HUES48 (cell line): ENCODE results near the gene ZNF18.

Experiments used
- H3K27ac ChIP-seq: one replicate; pipeline ENCODE4 v1.7.0; 2013; ENCODE audit warnings: low read depth, low read length, inconsistent platforms
- H3K27me3 ChIP-seq: 2 replicates; pipeline ENCODE4 v1.6.1; 2013; ENCODE audit warnings: mild to moderate bottlenecking, low read length; ENCODE audit not compliant: control insufficient read depth, insufficient read depth
- H3K36me3 ChIP-seq: 2 replicates; pipeline ENCODE4 v1.6.1; 2013; ENCODE audit warnings: low read length; ENCODE audit not compliant: control insufficient read depth, insufficient read depth
- H3K4me1 ChIP-seq: 2 replicates; pipeline ENCODE4 v1.6.1; 2013; ENCODE audit warnings: mild to moderate bottlenecking, low read length; ENCODE audit not compliant: control insufficient read depth, insufficient read depth
- H3K4me3 ChIP-seq: 2 replicates; pipeline ENCODE4 v1.5.1; 2013; ENCODE audit warnings: mild to moderate bottlenecking, low read depth, low read length
- H3K9ac ChIP-seq: 2 replicates; pipeline ENCODE4 v1.6.1; 2013; ENCODE audit warnings: mild to moderate bottlenecking, low read depth, low read length, moderate library complexity
- H3K9me3 ChIP-seq: 2 replicates; pipeline ENCODE4 v1.6.1; 2013; ENCODE audit warnings: low read length; ENCODE audit not compliant: control insufficient read depth, insufficient read depth

The ZNF18 gene

DNA sequence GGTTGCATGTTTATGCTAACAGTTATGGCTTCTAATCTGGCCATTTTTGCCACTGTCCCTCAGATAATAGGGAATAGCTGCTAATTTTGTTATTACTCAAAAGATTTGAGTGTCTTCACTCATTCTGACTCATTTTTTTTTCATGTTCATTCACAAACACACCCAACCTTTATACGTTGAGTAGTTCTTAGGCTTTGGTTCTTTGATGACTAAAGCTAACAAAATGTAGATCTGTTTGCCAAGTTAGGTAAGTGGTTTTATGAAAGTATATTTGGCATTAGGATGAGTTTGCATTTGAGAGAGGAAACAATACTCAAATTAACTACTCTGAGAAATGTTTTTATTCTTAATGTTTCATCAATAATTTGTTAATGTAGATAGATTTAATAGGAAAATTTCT, 27.1 kb upstream of the ZNF18 start:
- Histone ChIP-seq H3K27ac (no peak overlapping the region), H3K4me1 (peaks cover 26% of the 10 kb centered on the region), H3K9ac (no peak overlapping the region), H3K4me3 (no peak overlapping the region), H3K36me3 (no peaks in the 10 kb centered on the region), H3K27me3 (peaks cover 10% of the 10 kb centered on the region), H3K9me3 (no peaks in the 10 kb centered on the region)

DNA sequence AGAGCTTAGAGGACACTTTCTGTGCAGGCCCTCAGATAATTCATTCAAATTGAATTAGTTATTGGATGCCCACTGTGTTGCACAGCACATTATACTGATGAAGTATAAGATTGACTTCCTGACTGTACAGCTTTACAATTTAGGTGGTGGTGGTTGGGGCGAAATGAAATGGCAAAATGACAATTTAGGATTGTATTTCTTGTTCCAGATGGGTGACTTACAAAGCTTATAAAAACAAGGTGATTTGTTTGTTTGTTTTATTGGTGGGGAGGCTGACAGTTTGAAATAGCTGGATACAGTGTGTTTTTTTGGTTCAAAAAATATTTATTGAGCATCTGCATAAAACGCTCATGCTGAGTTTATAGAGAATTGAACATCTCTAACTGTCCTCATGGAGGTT, 25.0 kb upstream of the ZNF18 start:
- peak overlapping the region; percentile 83 for H3K4me3 ChIP-seq
- H3K27ac ChIP-seq = no peak overlapping the region
- H3K4me1 ChIP-seq = peaks cover 30% of the 10 kb centered on the region
- H3K36me3 ChIP-seq = no peaks in the 10 kb centered on the region
- peaks cover 10% of the 10 kb centered on the region for H3K27me3 ChIP-seq
- H3K9me3 ChIP-seq = no peaks in the 10 kb centered on the region
- H3K9ac ChIP-seq = no peak overlapping the region

DNA sequence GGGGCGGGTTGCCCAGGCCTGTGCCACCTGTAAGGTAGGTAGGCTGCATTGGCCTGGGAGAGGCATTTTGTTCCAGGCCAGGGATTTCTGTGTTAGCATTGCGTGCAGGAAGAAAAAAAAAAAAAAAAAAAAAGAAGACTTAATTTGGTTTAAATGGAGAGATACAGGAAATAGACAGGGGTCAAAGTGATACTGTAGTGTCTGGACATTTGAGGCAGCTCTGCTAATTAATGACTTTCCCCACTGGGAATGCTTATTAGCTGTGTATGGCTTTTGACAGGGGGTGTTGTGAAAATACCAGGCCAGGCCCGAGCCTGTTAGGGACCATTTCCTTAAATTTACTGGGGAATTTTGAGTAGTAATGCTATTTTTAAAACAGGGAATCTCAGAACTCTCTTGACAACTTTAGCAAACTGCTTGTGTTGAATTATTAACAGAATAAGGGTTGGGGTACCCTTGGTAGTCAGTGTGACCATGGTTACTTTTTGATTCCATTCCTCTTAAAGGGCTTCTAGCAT, 24.4 kb upstream of the ZNF18 start:
- Histone ChIP-seq H3K27me3 (peaks cover 10% of the 10 kb centered on the region), H3K9ac (peak overlapping the region; percentile 81; the same call in 1 of the 2 replicates), H3K36me3 (no peaks in the 10 kb centered on the region), H3K4me3 (peak overlapping the region; percentile 83), H3K27ac (no peak overlapping the region), H3K9me3 (no peaks in the 10 kb centered on the region), H3K4me1 (peaks cover 30% of the 10 kb centered on the region)

DNA sequence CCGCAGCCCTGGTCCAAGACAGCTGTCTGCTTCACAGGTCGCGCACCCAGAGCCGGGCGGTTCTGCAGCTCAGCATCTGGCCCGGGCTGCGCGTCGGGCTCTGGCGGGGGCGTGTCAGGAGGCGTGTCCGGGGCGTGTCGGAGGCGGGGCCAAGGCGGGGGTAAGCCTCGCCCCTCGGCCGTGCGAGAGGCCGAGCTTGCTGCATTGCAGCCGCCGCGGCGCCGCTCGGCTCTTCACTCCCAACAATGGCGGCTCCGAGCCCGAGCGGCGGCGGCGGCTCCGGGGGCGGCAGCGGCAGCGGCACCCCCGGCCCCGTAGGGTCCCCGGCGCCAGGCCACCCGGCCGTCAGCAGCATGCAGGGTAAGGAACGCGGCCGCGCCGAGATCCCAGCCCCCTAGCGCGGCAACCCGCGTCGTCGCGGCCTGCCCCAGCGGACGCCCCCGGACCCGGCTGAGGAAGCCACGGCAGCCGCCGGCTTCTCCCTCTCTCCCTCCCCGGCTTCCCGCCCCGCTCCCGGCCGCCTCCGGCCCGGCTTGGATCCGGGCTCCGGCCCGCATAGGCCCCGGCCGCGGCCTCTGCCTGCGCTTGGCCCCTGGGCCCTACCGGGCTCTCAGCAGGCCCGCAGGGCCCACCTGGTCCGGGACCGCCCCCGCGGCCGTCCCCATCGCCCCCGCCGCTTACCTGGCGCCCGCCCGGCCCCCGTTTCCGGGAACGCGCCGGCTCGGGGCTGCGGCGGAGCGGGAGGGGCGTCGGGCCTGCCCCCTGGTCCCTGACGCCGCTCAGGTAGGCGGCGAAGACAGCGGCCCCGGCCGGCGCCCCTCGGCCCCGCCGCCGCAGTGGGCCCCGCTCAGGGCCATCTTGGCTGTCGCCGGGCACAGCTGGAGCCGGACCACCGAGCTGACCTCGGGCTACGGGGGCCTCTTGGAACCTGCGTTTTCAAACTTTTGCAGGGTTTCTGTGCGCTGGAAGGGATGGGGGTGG, 23.7 kb upstream of the ZNF18 start, which contains the start of gene MAP2K4:
TSS of gene MAP2K4 (plus strand) at position 236 of the 981 bp plus-strand sequence. CDS start at position 246, 10 bp downstream.
- Histone ChIP-seq H3K4me3 (peak within 1 kb of the TSS; percentile 83), H3K36me3 (no peaks in the 10 kb centered on the region), H3K27me3 (peaks cover 10% of the 10 kb centered on the region), H3K9ac (peak within 1 kb of the TSS; percentile 81), H3K4me1 (peaks cover 26% of the 10 kb centered on the region), H3K9me3 (no peaks in the 10 kb centered on the region), H3K27ac (peak within 1 kb of the TSS; percentile 89)

DNA sequence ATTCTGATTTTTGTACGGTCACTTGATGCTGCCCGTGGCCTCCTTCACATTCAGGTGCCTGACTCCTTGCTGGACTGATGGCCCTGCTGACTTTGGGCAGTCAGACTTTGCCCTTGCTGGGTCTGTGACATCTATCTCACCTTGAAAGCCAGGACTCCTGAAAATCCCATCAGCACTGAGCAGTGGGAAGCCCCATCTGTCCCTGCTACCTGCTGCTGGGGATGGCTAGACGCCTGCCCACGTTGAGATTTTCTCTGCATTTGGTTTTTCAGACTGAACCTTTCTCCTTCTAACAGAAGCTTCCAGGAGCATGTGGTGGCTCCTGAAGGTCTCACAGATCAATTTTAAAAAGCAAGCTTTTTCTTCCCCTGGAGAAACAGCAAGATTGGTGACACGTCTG, 10.2 kb upstream of the ZNF18 start:
- Histone ChIP-seq H3K4me3 (no peak overlapping the region), H3K4me1 (no peaks in the 10 kb centered on the region; the same call in 1 of the 2 replicates), H3K27ac (no peak overlapping the region), H3K36me3 (no peaks in the 10 kb centered on the region), H3K9ac (no peak overlapping the region), H3K27me3 (no peaks in the 10 kb centered on the region), H3K9me3 (no peaks in the 10 kb centered on the region)

DNA sequence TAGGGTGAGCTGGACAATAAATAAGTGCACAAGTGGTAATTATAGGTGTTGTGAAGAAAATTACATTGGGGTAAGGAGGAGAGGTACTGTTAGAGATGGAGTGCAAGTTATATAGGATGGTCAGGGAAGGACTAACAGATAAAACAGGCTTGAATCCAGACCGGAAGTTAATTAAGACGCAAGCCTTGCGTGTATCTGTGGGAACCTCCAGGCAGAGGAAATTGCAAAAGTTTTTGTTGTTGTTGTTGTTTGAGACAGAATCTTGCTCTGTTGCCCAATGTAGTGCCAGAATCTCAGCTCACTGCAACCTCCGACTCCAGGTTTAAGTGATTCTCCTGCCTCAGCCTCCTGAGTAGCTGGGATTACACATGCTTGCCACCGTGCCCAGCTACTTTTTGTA, 2.4 kb upstream of the ZNF18 start:
- Histone ChIP-seq H3K36me3 (no peaks in the 10 kb centered on the region), H3K4me3 (no peak overlapping the region), H3K9ac (no peak overlapping the region), H3K27me3 (no peaks in the 10 kb centered on the region), H3K9me3 (no peaks in the 10 kb centered on the region), H3K27ac (no peak overlapping the region), H3K4me1 (peaks cover 13% of the 10 kb centered on the region; the same call in 1 of the 2 replicates)

DNA sequence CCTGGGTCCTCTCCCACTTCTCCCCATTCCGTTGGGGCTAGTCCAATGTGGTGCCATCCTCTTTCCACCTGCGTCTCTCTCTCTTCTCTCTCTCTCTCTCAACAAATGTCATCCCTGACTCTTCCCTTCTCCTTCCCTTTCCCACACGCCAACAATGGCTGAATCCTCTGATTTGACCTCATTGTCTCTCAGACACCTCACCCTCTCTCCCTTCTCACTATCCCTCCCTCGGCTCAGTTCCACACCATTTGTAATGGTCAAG, 628 bp upstream of the ZNF18 start:
- Histone ChIP-seq H3K4me3 (peak overlapping the region; percentile 73), H3K9me3 (no peaks in the 10 kb centered on the region), H3K27ac (peak overlapping the region; percentile 93), H3K36me3 (no peaks in the 10 kb centered on the region), H3K4me1 (peaks cover 13% of the 10 kb centered on the region; the same call in 1 of the 2 replicates), H3K9ac (peak overlapping the region; percentile 81), H3K27me3 (no peaks in the 10 kb centered on the region)

DNA sequence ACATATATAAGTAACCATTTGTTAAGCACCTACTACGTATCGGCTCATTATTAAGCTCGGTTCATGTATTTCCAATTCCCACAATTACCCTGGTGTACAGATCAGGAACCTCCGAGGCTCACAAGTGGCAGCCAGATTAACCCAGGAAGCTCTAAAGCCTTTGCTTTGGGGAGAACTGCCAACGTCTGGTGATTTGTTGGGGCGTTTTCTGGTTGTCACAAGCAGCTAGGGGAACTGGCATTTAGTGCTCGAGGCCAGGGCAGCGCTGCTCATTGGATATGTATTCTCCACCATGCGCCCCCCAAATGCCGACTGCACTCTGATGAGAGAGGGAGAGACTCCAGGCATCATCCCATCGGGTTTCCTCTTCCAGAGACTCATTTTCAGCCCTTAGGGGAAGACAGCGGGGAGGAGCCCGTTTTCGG, 541 bp downstream of the ZNF18 start:
- peak overlapping the region; percentile 73 for H3K4me3 ChIP-seq

DNA sequence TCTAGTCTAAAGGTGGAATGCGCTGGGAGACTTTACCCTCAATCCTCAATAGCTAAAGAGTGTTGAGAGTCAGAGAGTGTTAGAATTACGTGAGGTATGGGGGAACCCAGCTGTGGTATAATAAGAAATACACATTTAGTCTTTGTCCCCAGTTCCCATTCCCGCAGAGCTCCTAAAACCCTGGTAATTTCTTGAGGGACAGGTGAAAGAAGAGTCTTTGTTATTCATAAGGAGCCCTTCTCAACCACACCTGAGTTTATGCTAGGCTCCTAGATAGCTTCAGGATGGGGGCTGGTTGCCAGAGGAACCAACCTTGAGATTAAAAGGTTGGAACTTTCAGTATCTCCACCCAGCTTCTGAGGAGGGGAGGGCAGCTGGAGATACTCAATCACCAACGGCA, 5.8 kb downstream of the ZNF18 start:
- H3K9me3 ChIP-seq = no peaks in the 10 kb centered on the region
- H3K27ac ChIP-seq = peak overlapping the region; percentile 46
- no peak overlapping the region for H3K4me3 ChIP-seq
- H3K36me3 ChIP-seq = peaks cover 18% of the 10 kb centered on the region
- peaks cover 40% of the 10 kb centered on the region for H3K4me1 ChIP-seq
- no peak overlapping the region for H3K9ac ChIP-seq
- H3K27me3 ChIP-seq = no peaks in the 10 kb centered on the region

More for the DNA sequence above, 541 bp downstream of the ZNF18 start:
- Histone ChIP-seq H3K36me3 (0 out of 2 replicates have a peak, but pooled peaks cover 7% of the 10 kb centered on the region), H3K9ac (peak overlapping the region; percentile 56), H3K9me3 (no peaks in the 10 kb centered on the region), H3K4me1 (peaks cover 16% of the 10 kb centered on the region), H3K27ac (peak overlapping the region; percentile 93), H3K27me3 (no peaks in the 10 kb centered on the region)

DNA sequence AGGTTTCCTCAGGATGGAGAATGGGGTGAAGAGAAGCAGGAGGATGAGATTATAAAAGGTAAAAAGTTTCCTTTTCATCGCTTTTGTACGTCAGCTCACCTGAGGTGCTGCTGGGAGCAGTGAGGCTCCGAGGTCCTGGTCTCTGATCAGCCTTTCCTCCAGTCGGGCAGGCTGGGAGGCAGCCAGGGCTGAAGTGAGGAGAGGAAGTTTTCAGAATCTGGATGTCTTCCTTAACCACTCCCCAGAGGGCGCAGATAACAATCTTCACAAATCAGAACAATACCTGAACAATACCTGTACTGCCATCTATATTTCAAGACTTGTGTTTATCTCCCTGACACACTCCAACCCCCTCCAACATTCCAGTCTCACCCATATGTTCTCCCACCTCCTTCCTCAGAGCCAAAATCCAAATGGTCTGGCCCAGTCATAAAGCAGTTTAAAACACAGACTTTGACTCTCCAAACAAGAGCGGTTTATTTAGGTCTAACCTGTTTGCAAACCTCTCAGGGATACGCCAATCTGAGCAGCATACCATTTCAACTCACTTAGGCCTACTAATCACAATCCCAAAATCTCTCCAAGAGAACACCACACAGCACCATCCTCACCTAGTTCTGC, 6.8 kb downstream of the ZNF18 start:
- H3K4me3 ChIP-seq = no peak overlapping the region
- no peak overlapping the region for H3K9ac ChIP-seq
- H3K27ac ChIP-seq = peak overlapping the region; percentile 46
- peaks cover 33% of the 10 kb centered on the region for H3K4me1 ChIP-seq
- no peaks in the 10 kb centered on the region for H3K9me3 ChIP-seq
- H3K36me3 ChIP-seq = peaks cover 18% of the 10 kb centered on the region
- H3K27me3 ChIP-seq = no peaks in the 10 kb centered on the region

DNA sequence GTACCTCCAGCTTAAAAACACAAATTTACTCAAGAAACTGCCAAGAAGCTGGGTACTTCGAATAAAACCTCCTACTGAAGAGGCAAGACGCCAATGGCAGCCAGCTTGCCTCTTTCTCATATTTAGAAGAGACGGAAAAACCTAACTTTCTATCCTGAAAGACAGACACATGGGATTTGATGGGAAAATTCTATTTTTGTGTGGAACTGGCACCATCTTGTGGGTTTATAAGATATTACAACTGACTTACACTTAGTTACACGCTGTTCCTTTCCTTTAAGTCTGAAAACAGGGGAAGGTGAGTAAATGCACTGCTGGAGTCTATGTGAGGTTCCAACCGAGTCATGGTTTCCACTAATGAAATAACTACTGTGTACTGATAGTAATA, 10.3 kb downstream of the ZNF18 start:
- no peak overlapping the region for H3K27ac ChIP-seq
- peaks cover 25% of the 10 kb centered on the region for H3K36me3 ChIP-seq
- H3K9ac ChIP-seq = no peak overlapping the region
- H3K9me3 ChIP-seq = no peaks in the 10 kb centered on the region
- no peak overlapping the region for H3K4me3 ChIP-seq
- peaks cover 36% of the 10 kb centered on the region for H3K4me1 ChIP-seq
- H3K27me3 ChIP-seq = no peaks in the 10 kb centered on the region
